Gastroesophageal sphincter (tissue), 3 donors: ENCODE measurements around the gene ANGPT4.

Experiments used
- CTCF ChIP-seq, 4 experiments: fragments of 200-600 bp in 2 of 4; fragments of 450-650 bp in 2 of 4; sonication (generic) in 1 of 4; IDR thresholded peaks; one replicate each; pipeline ENCODE4 v1.5.1; 2017 to 2019; ENCODE audit warnings: antibody characterized with exemption in 4 of 4, mild to moderate bottlenecking in 2 of 4, moderate library complexity in 2 of 4
- EP300 ChIP-seq: sonication (generic); formaldehyde crosslinking; IDR thresholded peaks from one replicate; pipeline ENCODE4 v1.6.1; 2017; ENCODE audit warnings: antibody characterized with exemption, mild to moderate bottlenecking
- POLR2A ChIP-seq, 2 donors: fragments of 450-650 bp; IDR thresholded peaks; one replicate each; pipeline ENCODE4 v1.6.1; 2017; ENCODE audit warnings: antibody characterized with exemption in 2 of 2, mild to moderate bottlenecking in 2 of 2, moderate library complexity in 1 of 2

GRCh38 chr20:871948-872347 is 44.2 kb downstream of the ANGPT4 start:
- no peak for TF ChIP-seq POLR2A (IDR thresholded peaks at IDR 0.05)
- TF ChIP-seq CTCF (IDR thresholded peaks at IDR 0.05), result no peak
- no peak for TF ChIP-seq EP300
